T-helper 1 cell (primary cell): ENCODE results near the gene TTBK1.
"Not testable (repeated sequence)": the region's sequence is repeated elsewhere in the genome, so short reads cannot be mapped to it uniquely, and the experiment has no call there.

ENCODE experiments used
- DNase-seq, 5 donors: peaks; one replicate each; pipeline ENCODE4 v3.0.0-alpha.2; 2012 to 2020

The TTBK1 gene

DNA sequence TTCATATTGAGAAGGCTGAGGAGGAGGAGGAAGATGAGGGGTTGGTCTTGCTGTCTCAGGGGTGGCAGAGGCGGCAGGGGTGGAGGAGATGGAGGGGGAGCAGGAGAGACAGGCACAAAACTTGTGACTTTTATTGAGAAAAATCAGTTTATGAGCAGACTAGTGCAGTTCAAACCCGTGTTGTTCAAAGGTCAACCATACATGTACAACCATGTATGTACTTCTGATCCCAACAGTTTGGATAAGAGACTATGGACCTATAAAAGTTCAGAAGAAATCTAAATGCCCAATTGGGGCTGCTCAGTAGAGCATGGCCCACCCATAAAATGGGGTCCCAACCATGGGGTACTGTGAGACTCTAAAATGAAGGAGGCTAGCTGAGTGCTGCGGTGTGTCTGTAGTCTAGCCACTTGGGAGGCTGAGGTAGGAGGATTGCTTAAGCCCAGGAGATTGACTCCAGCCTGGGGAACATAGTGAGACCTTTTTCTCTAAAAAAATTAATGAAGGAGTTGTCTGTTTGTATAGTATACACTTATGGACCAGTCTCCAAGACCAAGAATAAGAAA is 47.1 kb downstream of the TTBK1 start:
- no peak for DNase-seq

DNA sequence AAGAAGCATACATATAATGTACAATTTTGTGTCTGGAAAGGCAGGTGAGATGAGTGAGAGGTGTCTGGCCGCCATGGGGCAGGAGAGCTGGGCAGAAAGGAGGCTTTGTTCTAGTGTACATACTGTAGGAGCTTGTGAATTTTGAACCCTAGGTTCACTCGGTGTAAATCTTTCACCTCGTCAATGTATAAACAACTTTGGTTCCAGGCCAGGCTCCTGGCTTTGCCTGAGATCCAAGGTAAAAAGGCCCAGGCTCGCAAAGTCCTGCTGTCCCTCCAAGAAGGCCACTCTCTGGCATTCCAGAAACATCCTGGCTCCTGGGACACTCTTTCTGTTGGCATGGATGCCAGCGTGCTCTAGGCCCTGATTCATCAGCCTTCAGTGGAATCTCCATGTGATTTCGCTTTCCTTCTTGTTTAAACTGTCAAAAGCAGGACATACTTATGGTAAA is 47.6 kb downstream of the TTBK1 start:
- no peak for DNase-seq

DNA sequence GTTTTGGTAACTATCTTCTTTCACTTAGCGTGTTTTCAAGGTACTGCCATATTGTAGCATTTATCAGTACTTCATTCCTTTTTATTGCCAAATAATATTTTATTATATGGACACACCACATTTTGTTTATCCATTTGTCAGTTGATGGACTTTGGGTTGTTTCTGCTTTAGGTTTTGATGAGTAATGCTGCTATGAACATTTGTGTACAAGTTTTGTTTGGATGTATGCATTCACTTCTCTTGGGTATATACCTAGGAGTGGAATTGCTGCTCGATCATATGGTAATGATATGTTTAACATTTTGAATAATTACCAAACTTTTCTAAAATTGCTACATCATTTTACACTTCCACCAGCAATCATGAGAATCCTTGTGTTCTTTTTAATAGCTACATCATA is 48.4 kb downstream of the TTBK1 start:
- no peak for DNase-seq

DNA sequence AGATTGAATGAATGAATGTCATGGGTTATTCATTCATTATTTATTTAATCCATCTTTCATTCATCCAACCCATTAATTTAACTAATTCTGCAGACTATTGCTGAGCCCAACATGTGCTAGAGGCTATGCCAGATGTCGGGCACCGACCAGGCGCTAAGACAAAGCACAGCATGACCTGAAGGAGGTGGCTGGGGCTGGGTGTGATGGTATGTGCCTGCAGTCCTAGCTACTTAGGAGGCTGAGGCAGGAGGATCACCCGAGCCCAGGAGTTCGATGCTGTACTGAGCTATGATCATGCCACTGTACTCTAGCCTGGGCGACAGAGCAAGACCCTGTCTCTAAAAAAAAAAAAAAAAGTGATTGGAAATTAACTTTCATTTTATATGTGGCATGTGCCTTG is 49.1 kb downstream of the TTBK1 start:
- no peak for DNase-seq

DNA sequence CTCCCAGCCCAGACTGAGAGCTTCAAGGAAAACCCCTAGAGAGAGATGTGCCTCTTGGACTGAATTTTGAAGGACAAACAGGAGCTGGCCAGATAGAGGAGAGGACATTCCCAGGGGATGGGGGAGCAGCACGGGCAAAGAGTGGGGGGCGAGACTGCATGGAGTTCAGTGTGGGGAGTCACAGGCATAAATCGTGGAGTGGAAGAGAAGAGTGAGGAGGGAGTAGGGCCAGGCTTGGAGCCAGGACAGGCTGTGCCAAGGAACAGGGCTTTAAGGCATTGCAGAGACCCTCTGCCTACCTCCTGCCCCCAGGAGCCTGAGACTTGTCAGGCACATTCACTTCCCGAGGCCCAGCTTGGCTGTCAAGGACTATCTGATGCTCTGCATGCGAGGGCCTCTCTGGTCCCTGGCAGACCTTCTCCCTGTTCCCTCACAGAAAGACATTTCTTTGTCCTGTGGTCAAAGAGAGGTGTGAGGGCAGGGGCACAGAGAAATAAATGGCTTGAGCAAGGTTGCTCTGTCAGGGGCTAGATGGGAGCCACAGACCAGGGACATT is 49.6 kb downstream of the TTBK1 start:
- no peak for DNase-seq

DNA sequence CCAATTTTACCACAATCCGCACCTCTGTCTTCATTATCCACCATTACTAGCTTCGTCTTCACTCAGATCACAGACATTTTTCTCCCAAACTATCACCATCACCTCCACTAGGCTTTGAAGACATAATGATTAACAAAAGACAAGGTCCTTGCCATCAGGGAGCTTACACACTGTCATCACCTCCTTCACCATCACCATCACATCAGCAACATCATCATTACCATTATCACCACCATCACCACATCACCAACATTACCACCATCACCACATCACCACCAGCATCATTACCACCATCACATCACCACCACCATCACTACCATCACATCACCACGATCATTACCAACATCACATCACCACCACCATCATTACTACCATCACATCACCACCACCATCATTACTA is 50.4 kb downstream of the TTBK1 start:
- DNase-seq: no peak

DNA sequence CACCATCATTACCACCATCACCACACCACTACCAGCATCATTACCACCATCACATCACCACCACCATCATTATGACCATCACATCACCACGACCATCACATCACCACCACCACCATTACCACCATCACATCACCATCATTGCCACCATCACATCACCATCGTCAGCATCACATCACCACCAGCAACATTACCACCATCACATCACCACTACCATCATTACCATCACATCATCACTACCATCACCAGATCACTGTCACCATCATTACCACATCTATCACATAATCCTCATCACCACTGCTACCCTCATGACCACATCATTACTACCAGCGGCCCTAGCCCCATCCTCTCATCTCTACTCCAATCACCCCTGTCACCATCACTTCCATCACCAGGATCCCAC is 51.3 kb downstream of the TTBK1 start:
- DNase-seq: no peak

DNA sequence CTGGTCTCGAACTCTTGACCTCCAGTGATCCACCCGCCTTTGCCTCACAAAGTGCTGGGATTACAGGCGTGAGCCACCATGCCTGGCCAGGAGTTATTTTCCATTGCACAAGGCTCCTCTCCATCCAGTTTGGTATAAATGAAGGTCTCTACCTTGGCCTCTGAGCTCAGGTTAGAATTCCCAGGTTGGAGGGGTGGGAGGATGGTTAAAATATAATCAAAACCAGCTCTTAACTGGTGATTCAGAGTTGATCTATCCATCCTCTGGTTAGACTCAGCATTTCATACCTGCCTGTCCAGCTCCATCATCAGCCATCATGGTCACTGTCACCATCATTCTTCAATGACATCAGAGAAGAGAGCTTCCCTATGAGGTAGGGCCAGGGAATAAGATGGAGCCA is 52.2 kb downstream of the TTBK1 start:
- DNase-seq: no peak

DNA sequence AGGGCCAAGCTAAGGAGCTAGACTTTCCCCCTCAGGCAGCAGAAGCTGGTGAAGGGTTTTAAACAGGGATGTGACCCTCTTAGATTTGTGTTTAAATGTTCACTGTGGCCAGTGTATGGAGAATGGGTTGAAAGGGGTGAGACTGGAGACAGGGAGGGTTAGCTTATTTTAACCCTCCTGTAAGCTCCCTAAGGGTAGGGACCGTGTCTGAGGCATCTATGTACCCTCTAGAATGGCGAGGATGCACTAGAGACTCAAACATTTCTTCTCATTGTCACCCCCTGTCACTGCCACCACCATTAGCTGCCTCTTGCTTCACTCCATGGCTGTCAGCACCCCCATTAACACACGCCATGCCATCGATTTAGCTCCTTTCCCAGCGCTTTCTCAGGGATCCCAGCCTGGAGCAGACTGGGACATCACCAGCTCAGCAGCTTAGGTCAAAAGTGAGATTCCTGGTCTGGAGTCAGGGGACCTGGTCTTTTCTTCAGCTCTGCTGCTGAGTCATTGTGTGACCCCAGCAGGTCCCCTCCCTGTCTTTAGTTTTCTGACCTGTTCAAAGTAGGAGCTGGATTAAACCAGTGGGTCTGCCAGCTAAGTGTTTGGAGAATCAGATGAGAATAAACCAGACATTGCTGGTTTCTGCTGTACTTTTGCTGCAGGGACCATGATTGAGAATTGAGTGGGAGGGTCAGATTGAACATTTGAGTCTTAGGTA is 53.7 kb downstream of the TTBK1 start:
- DNase-seq: no peak

DNA sequence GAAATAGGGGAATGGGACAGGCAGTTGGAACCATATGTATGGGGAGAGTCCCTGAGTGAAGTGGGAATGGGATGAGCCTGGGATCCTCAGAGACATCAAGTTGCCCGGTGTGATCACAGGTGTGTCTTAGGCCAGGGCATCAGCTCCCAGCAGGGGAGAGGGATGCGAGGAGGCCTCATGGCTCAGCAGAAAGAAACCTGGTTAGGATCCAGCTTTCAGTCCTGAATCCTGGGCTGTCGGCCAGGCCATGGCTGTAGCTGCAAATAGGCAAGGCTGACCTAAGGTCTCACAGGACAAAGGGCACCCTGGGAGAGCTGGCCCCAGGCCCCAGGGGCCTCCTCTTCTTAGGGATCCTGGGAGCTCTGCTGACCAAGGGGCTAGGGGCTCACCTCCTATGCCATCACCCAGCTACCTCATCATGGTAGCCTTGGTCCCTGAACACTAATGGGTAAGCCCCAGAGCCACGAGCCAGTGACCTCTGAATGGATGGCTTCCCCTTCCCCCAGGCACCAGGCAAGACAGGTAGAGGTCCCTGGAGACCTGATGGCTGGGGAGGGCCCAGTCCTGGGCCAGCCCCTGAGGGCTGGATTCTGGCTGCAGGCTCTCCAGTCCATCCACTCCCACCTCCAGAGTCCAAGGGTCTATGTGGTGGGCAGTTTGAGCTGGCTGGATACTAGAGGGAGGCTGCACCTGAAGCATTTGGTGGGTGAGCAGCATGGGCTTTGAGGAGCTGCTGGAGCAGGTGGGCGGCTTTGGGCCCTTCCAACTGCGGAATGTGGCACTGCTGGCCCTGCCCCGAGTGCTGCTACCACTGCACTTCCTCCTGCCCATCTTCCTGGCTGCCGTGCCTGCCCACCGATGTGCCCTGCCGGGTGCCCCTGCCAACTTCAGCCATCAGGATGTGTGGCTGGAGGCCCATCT is 54.6 kb downstream of the TTBK1 start, which contains the start of gene SLC22A7:
Gene SLC22A7, plus strand, starts transcription at position 617 of the 921 bp plus-strand sequence. Its CDS starts 99 bp downstream, at position 716.
- no peak for DNase-seq

DNA sequence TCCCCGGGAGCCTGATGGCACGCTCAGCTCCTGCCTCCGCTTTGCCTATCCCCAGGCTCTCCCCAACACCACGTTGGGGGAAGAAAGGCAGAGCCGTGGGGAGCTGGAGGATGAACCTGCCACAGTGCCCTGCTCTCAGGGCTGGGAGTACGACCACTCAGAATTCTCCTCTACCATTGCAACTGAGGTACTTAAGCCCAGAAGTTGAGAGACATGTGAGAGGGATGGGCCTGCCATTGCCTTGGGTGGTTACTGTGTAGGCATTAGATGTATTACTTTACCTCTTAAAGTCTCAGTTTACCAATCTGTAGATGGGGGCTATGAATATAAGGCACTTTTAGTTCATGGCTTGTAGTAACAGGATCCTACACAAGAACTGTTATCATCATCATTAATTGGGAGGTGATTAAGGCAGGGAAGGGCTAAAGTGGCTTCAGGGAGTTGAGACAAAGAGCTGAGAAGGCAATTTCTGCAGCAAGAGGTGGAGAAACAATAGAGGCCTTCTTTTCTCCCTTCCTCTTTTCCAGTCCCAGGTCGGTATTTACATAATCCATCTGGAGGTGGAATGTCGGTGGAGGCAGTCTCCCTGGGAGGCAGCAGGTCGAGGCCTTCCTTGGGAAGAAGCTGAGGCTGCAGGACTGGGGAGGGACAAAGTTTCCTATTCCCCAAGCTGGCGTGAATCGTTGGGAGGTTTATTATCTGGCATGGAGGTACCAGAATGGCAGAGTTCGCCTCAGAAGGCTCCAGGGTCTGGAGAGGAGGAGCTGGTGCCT is 55.5 kb downstream of the TTBK1 start:
- no peak for DNase-seq

DNA sequence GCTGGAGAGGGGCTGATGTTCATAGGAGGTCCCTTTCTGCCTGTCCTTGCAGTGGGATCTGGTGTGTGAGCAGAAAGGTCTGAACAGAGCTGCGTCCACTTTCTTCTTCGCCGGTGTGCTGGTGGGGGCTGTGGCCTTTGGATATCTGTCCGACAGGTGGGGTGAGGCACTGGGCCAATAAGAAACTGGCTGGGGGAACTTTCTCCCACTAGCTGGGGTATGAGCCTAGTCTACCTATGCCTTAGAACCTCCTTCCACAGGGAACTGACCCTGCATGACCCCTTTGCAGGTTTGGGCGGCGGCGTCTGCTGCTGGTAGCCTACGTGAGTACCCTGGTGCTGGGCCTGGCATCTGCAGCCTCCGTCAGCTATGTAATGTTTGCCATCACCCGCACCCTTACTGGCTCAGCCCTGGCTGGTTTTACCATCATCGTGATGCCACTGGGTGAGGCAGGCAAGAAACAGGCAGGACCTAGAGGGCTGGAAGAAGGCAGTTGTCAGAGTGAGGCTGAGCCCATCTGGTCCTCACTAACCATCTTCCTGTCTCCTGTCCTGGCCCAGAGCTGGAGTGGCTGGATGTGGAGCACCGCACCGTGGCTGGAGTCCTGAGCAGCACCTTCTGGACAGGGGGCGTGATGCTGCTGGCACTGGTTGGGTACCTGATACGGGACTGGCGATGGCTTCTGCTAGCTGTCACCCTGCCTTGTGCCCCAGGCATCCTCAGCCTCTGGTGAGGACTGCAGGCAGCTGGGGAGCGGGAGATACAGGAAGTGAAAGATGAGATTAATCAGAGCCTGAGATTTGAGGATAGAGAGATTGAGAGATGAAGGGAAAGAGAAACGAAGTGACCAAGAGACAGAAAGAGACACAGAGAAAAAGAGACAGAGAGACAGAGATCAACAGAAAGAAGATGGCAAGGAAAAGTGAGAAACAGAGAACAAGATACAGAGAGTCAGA is 56.3 kb downstream of the TTBK1 start:
- DNase-seq: no peak

DNA sequence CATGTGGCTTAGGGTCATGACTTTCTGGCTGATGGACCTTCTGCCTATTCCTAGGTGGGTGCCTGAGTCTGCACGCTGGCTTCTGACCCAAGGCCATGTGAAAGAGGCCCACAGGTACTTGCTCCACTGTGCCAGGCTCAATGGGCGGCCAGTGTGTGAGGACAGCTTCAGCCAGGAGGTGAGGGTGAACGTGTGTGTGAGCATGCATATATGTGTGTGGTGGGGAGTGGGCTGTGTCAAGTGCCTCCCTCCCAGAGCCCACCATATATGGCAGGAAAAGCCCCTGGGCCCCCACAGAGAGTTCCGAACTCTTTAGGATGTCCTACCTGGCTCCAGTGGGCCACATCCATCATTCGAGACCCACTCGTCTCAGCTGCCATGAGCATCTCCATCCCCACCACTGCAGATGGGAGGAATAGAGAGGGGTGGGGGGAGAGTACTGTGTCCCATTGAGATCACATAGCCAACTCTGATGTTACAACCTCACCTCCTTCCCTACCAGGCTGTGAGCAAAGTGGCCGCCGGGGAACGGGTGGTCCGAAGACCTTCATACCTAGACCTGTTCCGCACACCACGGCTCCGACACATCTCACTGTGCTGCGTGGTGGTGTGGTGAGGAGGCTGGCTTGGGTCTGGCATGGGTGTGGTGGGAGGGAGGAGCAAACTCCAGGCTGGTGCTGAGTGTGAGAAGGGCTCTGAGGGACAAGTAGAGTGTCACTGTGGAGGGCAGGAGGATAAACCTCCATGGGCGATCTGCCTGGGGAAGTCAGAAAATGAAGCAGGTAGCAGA is 58.0 kb downstream of the TTBK1 start:
- no peak for DNase-seq

DNA sequence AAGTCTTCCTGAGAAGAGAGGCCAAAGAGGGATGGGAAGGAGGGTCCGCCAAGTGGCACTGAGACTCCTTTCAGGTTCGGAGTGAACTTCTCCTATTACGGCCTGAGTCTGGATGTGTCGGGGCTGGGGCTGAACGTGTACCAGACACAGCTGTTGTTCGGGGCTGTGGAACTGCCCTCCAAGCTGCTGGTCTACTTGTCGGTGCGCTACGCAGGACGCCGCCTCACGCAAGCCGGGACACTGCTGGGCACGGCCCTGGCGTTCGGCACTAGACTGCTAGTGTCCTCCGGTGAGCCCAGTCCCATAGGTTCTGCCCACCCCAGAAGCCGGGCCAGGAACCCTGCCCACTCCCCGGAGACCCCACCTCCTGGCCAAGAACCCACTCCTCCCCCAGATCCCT is 58.8 kb downstream of the TTBK1 start:
- DNase-seq: no peak

DNA sequence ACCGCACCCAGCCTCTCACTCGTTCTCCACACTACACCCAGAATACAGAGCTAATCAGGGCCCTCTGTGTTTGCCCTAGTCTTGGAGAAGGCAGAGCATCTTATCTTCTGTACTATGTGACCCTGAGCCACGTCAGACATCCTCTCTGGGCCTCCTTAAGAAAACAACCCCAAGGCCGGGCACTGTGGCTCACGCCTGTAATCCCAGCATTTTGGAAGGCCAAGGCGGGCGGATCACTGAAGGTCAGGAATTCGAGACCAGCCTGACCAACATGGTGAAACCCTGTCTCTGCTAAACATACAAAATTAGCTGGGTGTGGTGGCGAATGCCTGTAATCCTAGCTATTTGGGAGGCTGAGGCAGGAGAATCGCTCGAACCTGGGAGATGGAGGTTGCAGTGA is 59.7 kb downstream of the TTBK1 start:
- not testable (repeated sequence) for DNase-seq

DNA sequence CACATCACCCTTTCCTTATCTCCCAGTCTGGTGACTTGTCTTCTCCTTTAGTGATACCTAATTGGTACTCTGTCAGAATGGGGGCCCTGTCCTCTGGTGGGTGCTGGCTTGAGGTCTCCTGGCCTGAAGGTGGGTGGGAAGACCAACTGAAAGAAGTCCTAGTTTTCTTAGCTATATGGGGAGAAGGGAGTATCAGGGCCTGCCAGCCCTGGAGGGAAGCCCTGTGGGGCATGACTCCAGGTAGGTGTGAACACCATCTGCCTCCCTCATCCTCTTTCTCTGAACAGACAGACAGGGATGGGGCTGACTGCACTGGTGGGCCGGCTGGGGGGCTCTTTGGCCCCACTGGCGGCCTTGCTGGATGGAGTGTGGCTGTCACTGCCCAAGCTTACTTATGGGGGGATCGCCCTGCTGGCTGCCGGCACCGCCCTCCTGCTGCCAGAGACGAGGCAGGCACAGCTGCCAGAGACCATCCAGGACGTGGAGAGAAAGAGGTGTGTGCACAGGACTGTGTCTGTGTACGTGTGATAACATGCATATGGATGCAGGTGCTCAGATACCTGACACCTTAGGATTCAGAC is 60.6 kb downstream of the TTBK1 start:
- no peak for DNase-seq

DNA sequence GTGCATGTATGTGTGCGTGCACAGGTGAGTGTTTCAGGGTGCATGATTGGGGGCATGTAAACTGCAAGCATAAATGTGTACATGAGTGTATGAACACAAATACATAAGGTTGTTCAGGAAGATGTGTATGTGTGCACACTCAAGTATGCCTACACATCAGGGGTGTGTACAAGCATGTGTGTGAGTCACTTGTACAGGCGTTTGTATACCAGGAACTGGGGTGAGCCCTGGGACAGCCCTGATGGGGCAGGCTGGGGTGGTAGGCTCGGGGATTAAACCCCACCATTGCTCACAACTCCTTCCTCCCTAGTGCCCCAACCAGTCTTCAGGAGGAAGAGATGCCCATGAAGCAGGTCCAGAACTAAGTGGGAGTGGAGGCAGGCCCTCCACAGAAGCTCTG is 61.1 kb downstream of the TTBK1 start:
- no peak for DNase-seq

DNA sequence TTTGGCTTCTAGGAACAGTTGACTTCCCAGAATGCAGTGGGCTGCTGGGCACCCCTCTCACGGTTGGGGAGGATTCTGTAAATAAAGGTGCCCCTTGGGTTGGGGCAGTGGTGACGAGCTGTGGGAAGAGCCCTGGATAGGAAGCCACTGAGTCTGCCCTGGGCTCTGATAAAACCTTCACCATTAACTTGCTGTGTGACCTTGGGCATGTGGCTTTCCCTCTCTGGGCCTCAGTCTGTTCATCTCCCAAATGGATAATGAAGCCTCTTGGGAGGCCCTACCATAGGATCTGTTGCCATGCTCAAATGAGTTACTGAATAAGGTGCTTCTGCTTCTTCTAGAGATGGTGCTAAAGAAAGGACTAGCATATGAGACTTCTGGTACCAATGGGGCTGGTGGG is 61.6 kb downstream of the TTBK1 start:
- no peak for DNase-seq

DNA sequence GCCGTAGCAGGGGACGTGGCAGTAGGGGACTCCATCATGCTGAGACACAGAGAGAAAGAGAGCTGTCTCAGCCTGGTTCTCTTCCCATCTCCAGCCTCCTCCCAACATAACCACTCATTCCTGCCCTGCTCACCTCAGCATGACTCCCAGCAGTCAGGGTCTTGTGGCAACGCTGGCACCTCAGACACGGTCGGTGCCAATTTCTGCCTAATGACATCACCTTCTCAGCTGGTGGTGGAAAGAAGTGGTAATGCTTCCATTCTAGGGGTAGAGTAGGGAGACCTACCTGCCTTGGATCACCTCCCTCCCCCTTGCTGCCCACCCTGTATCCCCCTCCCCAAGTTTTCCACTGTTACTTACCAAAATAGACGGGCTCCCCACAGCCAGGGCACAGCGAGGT is 62.8 kb downstream of the TTBK1 start:
- DNase-seq: no peak
